NOMO-1 treated with dmso at 0.1 percent for 144 hours (cell line): ENCODE data around the gene TNFAIP8L2.
"Not testable (repeated sequence)": the region's sequence is repeated elsewhere in the genome, so short reads cannot be mapped to it uniquely, and the experiment has no call there.

Experiments used
- DNase-seq: peaks from one replicate; lab custom pipeline; 2025; ENCODE audit not compliant: unreplicated experiment; lab: John Stamatoyannopoulos, UW

Gene TNFAIP8L2

DNA sequence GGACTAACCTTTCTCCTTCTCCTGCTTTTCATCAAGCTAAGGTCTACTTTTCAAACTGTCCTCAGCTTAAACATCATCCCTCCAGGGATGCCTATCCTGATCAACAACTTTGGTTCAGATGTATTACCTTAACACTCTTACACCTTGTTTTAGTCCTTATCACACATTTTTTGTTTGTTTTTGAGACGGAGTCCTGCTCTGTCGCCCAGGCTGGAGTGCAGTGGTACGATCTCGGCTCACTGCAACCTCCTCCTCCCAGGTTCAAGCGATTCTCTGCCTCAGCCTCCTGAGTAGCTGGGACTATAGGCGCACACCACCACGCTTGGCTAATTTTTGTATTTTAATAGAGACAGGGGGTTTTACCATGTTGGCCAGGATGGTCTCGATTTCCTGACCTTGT lies 32.2 kb downstream of the TNFAIP8L2 start:
- DNase-seq, result not testable (repeated sequence)

DNA sequence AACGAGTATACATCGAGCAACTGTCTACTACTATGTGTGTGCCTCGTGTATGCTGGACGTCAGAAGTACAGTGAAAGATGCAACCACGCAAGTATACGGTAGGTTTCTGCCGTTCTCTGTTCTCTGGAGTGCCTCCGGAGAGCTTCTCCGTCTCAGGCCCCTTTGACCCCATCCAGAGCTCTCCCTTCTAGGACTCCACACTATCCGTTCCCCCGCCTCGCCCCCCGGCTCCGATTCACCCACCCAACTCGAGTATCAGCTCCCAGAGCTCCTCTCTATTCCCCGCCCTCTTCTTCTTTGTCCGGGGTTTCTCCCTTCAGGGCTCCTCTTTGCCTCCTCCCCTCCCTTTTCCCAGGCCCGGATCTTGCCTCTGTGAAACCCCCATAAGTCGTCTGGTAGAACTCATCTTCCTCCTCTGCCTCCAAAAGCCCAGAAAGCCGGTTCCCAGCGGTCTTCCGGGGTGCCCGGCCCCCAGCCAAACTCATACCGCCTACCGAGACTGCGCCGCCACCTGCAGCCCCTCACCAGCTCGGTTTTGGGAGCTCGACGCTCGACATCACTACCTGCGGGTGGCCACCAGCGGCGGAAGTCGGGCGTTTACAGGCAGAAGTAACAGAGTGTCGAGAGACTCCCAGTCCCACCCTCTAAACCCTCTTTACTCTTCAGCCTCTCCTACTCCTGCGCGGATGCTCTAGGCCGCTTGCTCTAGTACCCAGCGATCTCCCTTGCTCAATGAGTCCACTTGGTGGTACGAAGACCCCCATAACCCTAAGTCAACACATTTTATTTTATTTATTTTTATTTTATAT lies 33.4 kb downstream of the TNFAIP8L2 start, which contains the start of gene VPS72:
Gene VPS72, minus strand, starts transcription at position 561 of the 809 bp plus-strand sequence. Its CDS starts 76 bp downstream, at position 485.
- peak; percentile 88 for DNase-seq

DNA sequence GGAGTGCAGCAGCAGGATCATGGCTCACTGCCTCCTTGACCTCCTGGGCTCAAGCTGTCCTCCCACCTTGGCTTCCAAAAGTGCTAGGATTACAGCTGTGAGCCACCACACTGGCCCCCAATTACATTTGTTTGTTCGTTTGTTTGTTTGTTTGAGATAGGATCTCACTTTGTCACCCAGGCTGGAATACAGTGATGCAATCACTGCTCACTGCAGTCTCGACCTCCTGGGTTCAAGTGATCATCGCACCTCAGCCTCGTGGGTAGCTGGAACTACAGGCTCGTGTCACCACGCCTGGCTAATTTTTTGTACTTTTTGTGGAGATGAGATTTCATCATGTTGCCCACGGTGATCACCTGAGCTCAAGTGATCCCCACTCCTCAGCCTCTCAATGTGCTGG lies 35.6 kb downstream of the TNFAIP8L2 start:
- no peak for DNase-seq

DNA sequence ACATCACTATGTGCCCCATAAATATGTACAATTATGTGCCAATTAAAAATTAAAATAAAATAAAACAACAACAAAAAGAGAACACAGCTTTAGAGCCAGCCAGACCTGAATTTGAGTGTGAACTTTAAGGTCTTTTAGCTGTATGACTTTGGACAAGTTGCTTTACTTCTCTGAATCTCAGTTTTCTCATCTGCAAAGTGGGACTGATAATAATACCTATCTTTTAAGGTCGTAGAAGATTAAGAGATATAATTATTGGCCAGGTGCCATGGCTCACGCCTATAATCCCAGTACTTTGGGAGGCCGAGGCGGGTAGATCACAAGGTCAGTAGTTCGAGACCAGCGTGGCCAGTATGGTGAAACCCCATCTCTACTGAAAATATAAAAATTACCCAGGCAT lies 36.9 kb downstream of the TNFAIP8L2 start:
- no peak for DNase-seq

DNA sequence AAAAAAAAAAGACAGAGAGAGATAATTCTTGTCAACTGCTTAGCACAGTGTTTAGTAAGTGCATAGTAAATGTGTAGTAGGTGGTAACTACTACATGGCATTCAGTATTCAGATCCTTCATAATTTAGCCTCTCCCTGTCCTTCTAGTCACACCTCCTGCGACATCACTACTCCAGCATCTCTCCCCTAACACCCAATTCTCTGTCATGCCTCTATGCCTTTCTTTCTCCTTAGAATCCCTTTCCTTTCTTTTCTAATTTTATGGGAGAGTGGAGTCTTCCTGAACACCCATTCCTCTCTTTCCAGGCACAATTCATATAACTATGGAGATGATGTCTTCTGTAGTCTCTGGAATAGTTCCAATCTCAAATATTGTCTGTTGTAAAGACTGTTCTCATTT lies 37.4 kb downstream of the TNFAIP8L2 start:
- DNase-seq, result no peak

DNA sequence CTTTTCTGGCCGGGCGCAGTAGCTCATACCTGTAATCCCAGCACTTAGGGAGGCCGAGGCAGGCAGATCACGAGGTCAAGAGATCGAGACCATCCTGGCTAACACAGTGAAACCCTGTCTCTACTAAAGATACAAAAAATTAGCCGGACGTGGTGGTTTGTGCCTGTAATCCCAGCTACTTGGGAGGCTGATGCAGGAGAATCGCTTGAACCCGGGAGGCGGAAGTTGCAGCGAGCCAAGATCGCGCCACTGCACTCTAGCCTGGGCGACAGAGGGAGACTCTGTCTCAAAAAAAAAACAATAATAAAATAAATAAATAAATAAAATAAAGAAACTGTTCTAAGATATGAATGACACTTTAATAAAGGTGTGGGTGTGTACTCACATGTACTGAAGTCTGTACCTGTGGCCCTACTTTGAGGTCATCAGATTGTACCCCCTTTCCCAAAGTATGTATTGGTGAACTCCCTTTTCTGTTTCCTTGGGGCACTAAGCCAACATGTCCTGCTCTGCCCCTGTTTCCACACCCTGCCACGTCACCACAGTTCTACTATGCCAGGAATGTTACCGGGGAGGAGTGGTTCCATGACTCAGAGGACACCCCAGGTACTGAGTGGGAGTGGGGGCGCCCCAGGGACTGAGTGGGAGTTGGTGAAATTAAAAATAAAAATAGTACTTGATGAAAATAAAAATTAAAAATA lies 38.6 kb downstream of the TNFAIP8L2 start:
- not testable (repeated sequence) for DNase-seq

DNA sequence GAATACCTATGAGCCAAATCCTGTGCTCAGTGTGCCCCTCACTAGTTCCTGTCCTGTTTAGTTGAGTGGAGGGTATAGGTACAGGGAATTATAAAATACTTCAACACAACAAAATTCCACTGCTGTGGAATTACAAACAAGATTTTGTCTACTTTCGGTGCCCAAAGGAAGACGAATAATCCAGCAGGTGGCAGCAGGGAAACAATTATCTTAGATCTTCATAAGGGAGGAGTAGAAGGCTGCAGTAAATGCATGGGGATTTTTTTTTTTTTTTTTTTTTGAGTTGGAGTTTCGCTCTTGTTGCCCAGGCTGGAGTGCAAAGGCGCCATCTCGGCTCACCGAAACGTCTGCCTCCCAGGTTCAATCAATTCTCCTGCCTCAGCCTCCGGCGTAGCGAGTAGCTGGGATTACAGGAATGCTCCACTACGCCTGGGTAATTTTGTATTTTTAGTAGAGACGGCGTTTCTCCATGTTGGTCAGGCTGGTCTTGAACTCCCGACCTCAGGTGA lies 39.9 kb downstream of the TNFAIP8L2 start:
- DNase-seq, result peak; percentile 77

DNA sequence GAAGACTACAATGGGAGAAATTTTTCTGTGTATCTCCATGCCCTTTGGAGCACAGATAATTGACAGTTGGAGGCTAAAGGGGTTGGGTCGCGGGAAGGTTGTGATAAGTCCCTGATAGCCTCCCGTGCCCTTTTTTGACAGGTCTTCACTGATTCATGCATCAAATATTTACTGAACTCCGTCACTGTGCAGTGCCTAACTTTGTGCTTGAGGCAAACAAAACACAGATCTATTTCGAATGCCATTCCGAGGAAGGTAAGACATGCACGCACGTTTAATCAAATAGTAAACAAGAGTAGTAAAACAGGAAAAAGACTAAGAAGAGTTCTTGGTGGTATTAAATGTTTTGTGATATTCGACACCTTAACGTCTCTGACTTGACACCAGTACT lies 41.4 kb downstream of the TNFAIP8L2 start:
- DNase-seq, result no peak

DNA sequence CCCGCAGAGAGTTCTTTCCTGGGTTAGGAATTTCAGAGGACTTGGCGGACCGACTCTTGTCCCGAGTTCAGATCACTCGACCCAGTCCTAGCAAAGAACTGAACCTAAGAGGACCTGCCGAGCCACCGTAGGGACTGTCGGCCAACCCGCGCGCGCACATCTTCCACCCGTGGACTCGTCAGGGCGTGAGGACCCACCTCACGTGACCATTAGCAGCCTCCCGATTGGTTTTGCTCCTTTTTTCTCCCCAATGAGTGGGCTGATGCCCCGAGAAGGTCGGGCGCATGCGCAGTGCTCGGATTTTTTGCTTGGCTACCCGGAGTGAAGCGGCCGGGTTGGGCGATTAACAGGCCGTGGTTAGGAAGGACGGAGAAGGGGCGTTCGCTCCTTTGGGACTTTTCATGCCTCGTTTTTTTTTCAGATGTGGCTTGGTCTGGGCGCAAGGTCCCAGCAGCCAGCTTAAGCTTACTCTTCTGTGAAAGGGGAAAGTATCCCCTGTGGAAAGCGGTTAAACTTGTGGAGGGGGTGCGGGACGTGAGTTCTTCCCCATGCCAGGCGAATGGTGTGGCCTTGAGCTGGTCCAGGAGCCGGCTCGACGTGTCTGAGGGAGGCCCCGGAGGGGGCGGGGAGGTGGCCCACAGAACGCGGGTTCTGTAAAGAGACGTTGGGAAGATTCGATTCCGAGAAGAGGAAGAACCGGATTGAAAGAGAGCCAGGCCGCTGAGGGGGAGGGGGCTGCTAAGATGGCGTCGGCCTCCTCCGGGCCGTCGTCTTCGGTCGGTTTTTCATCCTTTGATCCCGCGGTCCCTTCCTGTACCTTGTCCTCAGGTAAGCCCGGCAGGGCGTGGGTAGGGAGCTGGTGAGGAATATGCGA lies 42.0 kb downstream of the TNFAIP8L2 start, which contains the start of gene PIP5K1A:
Gene PIP5K1A, plus strand, starts transcription at position 299 of the 874 bp plus-strand sequence. Its CDS starts 445 bp downstream, at position 744.
- peak; percentile 99 for DNase-seq

DNA sequence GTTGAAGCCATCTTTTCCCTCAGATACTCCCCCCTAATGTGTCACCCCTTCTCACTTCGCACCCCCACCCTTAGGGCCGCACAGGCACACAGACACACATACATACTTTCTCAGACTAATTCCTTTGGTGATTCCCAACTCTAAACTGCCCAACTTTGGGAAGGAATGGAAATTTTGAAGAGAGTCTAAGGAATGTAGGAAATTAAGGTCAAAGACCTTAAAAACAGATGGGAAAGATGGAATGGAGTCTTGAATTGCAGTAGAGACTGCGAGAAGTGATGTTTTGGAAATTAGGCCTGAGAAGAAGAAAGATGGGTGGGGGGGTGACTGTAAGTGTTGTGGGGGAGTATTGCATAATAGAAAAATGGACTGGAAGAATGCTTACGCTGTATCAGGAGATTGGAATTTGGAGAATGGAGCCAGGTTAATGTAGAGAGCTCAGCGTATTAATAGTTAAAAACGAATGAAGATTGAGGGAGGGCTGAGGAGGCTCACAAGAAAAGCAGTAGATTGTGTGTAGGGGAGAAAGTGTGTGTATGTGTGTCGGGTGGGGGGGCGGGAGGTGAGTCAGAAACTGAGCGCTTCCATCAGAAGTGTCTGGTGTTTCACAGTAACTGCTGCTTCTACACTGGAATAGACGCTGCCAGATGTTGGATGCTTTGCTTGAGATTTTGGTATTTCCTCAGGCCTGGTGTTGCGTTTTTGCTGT lies 43.6 kb downstream of the TNFAIP8L2 start:
- DNase-seq, result no peak

DNA sequence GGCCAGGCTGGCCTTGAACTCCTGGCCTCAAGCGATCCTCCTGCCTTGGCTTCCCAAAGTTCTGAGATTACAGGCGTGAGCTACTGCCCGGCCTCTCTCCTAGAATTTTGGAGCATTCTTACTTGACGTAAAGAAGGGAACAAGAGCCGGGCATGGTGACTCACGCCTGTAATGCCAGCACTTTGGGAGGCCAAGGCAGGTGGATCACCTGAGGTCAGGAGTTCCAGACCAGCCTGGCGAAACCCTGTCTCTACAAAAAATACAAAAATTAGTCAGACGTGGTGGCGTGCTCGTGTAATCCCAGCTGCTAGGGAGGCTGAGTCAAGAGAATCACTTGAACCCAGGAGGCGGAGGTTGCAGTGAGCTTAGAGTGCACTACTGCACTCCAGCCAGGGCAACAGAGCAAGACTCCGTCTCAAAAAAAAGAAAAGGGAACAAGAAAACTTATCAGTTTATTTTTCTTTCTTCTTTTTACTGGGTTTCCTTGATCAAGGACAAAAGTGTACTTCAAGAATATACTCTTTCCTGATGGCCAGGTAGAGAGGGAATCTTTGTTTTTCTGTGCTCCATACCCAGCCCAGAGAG lies 49.0 kb downstream of the TNFAIP8L2 start:
- not testable (repeated sequence) for DNase-seq
